NCI-H128 (cell line): ENCODE results near the gene EEF1A2.

Experiments used
- DNase-seq: peaks from one replicate; lab custom pipeline; 2025; ENCODE audit not compliant: unreplicated experiment; lab: John Stamatoyannopoulos, UW

The EEF1A2 gene

DNA sequence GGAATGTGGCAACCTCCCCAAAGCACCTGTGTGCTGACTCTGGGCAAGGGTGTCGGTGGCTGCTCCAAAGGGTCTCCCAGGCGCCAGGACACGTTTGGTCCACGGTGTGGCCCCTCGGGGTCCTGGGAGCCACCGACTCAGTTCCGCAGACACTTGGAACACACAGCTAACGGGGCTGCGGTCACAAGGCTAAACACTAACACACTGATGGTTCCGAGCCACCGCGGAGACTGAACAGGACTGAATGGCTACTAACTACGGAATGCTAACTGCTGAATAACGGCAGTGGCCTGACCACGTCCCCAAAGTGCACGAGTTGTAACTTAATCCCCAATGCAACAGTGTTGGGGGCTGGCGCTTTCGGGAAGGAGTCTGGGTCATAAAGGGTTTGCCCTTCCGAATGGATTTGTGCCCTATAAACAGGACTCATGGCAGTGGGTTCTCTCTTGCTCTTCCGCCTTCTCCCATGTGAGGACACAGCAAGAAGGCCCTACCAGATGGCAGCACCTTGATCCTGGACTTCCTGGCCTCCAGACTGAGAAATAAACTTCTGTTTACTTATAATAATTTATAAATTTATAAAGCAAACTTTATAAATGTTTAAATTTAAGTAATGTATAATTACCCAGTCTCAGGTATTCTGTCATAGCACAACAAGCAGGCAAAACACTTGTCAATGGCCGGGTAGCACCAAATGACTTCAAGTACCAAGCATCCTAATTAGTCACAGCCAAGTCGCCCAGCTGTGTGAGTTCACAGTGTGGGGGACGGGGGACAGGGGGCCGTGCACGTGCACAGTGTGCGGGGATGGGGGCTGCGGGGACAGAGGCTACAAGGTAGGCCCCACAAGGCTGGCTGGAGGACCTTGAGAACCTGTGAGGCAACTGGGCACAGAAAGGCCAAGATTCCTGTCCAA, 2.3 kb upstream of the EEF1A2 start:
- DNase-seq, result no peak

- no peak for DNase-seq
Observed at GRCh38 chr20:63500151-63500901, 1.4 kb upstream of the EEF1A2 start.

- no peak for DNase-seq
Observed at GRCh38 chr20:63499338-63499969, 571 bp upstream of the EEF1A2 start.

DNA sequence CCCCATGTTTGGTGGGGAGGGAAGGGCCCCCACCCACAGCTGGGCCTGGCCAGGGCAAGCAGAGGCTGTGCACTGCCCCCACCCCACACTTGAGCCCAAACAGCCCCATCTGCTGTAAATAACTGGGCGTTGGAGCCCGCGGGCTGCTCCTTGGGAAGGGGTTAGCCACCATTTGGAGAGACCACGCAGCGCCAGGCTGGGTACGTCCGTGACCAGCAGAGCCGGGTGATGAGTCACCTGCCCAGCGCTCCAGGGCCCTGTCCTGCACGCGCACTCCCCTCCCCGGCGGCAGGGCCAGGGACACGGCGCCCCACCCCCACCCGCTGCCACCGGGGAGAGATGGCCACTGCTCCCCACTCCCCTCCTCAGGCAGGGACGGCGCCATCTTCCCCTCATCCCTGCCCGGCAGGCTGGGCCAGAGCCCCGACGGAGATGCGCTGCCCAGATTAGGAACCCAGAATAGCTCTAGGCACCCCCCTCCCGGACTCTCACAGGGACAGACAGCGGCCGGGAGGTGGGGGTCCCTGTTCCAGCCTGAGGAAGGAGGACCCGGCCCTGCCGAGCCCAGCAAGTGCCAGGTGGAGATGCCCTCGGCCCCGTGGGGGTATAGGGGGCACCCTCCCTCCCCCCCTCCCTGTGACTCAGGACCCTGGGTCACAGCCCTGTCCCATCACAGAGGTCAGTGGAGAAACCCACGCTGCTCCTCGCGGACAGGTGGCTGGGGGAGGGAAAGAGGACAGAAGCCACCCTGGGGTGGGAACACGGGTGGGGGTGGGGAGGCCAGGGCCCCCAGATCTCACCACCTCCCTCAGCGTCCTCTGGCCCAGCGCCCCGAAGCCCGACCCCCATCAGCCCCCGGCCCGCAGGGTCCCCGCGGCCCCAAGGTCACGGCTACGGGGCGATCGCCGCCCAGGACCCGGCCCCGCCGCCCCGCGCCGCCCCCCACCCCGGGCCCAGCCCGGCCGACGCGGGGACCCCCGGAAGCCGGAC, 642 bp downstream of the EEF1A2 start:
- DNase-seq, result no peak

DNA sequence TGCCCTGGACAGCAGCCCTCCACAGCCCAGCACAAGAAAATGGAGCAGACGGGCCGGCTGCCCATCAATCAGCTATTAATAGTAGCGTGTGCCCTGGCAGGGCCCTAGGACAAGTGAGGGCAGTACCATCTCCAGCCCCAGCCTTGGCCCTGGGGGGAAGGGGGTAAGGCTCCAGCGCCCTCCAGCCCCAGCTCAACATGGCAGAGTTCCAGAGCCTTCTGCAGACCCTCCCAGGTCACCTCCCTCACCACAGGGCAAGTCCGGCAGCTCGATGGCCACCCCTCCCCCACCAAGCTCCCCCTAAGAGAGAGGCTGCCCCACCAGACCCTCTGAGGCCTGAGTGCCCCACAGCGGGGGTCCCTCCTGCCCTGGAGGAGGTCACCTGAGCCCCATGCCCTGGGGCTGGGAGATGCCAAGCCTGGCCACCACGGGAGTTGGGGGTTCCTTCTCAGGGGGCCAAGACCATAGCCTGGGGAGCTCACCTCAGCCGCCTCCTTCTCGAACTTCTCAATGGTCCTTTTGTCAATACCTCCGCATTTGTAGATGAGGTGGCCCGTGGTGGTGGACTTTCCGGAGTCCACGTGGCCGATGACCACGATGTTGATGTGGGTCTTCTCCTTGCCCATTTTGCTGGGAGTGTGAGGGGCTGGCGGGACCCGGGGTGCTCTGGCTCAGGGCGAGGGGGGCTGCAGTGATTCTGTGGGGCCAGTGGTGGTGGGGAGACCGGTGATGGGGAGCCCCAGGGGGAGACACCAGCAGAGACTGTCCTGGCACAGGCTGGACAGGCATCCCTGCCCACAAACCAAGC, 1.5 kb downstream of the EEF1A2 start:
- no peak for DNase-seq

- no peak for DNase-seq
Observed at GRCh38 chr20:63496596-63497120, 2.2 kb downstream of the EEF1A2 start.

GRCh38 chr20:63495741-63496595, 2.9 kb downstream of the EEF1A2 start:
- peak; percentile 32 for DNase-seq

DNA sequence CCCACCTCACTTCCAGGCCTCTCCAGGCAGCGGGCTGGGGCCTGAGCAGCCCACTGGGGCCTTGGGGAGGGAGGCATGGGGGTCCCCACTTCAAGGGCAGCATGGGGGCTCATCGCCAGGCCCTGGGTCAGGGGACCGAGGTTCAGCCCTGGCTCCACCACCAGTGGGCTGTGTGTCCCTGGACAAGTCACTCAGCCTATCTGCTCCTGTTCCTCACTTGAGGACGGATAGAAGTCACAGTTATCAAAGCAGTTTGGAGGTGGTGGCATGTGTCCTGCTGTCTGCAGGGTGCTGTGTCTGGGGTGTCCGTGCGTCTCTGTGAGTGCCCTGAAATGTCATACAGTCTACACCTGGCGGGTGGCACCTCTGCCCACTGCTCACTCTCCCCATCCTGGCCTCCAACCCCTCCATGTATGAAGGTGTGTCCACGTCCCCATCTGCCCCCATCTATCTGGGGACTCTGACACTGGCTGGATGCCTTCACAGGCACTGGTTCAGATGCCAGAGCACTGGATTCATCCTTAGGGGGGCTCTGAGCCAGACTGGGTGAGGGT, 3.6 kb downstream of the EEF1A2 start:
- no peak for DNase-seq

- no peak for DNase-seq
Observed at GRCh38 chr20:63494420-63495166, 4.3 kb downstream of the EEF1A2 start.

GRCh38 chr20:63494084-63494419, 4.8 kb downstream of the EEF1A2 start:
- no peak for DNase-seq

- DNase-seq, result no peak
Observed at GRCh38 chr20:63493563-63494020, 5.3 kb downstream of the EEF1A2 start.

DNA sequence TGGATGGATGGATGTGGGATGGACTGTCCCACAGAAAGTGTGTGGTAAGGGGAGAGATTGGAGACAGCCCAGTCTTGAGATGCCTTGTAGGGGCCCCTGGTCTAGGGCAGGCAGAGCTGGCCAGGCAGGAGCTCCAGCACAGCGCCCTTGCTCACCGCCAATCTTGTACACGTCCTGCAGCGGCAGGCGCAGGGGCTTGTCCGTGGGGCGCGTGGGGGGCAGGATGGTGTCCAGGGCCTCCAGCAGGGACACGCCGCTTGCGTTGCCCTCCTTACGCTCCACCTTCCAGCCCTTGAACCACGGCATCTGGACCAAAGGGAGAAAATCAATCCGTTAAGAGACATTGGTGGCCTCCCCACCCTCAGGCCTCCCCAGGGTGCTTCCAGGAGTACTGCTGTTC, 5.9 kb downstream of the EEF1A2 start:
- no peak for DNase-seq

GRCh38 chr20:63492518-63492917, 6.4 kb downstream of the EEF1A2 start:
- no peak for DNase-seq

- DNase-seq, result no peak
Observed at GRCh38 chr20:63491635-63492230, 7.2 kb downstream of the EEF1A2 start.

DNA sequence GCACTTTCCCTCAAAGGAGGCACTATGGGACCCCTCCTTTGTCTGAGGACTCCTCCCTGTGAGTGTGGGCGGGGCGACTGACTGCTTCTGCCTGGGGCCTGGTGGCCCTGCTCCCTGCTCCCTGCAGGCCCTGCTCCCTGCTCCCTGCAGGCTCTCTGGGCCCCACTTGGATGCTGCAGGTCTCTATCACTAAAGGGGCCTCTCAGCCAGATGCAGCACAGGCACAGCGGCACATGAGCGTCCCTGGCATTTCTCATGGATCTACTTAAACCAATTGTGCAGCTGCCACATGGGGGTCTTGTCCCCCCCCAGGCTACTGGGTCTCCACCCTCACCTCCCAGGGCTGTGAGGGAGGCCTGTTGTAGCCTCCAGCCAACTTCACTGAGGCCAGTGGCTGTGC, 7.8 kb downstream of the EEF1A2 start:
- no peak for DNase-seq

GRCh38 chr20:63490416-63490815, 8.5 kb downstream of the EEF1A2 start:
- DNase-seq, result no peak
